ENCODE results near the gene RPL37.
"Not testable (repeated sequence)": the region's sequence is repeated elsewhere in the genome, so short reads cannot be mapped to it uniquely, and the experiment has no call there.

Gene RPL37

GRCh38 chr5:40833712-40834229 lies 1.3 kb downstream of the RPL37 start:
- no peak for DNase-seq (ENCODE audit: low spot score)

- DNase-seq (ENCODE audit: low spot score) = no peak
Measured at GRCh38 chr5:40832345-40832744, 2.7 kb downstream of the RPL37 start.

GRCh38 chr5:40831346-40832210 lies 3.4 kb downstream of the RPL37 start:
- DNase-seq (ENCODE audit: low spot score) = no peak

GRCh38 chr5:40829748-40830533 lies 5.1 kb downstream of the RPL37 start:
- no peak for DNase-seq (ENCODE audit: low spot score)

- DNase-seq (ENCODE audit: low spot score) = no peak
Measured at GRCh38 chr5:40828690-40829661, 6.0 kb downstream of the RPL37 start.

- no peak for DNase-seq (ENCODE audit: low spot score)
Measured at GRCh38 chr5:40828021-40828631, 6.9 kb downstream of the RPL37 start.

- no peak for DNase-seq (ENCODE audit: low spot score)
Measured at GRCh38 chr5:40827188-40827977, 7.6 kb downstream of the RPL37 start.

- DNase-seq (ENCODE audit: low spot score) = no peak
Measured at GRCh38 chr5:40826489-40827187, 8.4 kb downstream of the RPL37 start.

- DNase-seq (ENCODE audit: low spot score) = not testable (repeated sequence)
Measured at GRCh38 chr5:40825461-40826043, 9.5 kb downstream of the RPL37 start.

- no peak for DNase-seq (ENCODE audit: low spot score)
Measured at GRCh38 chr5:40823459-40823858, 11.6 kb downstream of the RPL37 start.

GRCh38 chr5:40813698-40814281 lies 21.2 kb downstream of the RPL37 start:
- no peak for DNase-seq (ENCODE audit: low spot score)

GRCh38 chr5:40812125-40812524 lies 22.9 kb downstream of the RPL37 start:
- no peak for DNase-seq (ENCODE audit: low spot score)

- DNase-seq (ENCODE audit: low spot score) = no peak
Measured at GRCh38 chr5:40801771-40802562, 33.1 kb downstream of the RPL37 start.

- no peak for DNase-seq (ENCODE audit: low spot score)
Measured at GRCh38 chr5:40799258-40799657, 35.8 kb downstream of the RPL37 start.

- DNase-seq (ENCODE audit: low spot score) = no peak
Measured at GRCh38 chr5:40798801-40799210, 36.2 kb downstream of the RPL37 start.

- DNase-seq (ENCODE audit: low spot score) = peak; percentile 92
Measured at GRCh38 chr5:40798012-40798800, 36.8 kb downstream of the RPL37 start, which contains the start of gene PRKAA1. TSS of gene PRKAA1 (minus strand) at chr5:40798374. CDS start at chr5:40798189, 185 bp downstream.
